GM20431 (cell line): Measurements from ENCODE around the gene ARL10.

Source experiments
- in situ Hi-C: fragments of 300-500 bp; cut with MseI, MboI; formaldehyde crosslinking; loops from one replicate; pipeline ENCODE4 v1.15.0; 2020; ENCODE audit warnings: low sequenced_read_pairs; ENCODE audit not compliant: unreplicated experiment

Gene ARL10

GRCh38 chr5:176365351-176366231, at the start of gene ARL10:
TSS of gene ARL10 (plus strand) at chr5:176365487. CDS start at chr5:176365564, 77 bp downstream.
- in situ Hi-C loops: no loop called here

GRCh38 chr5:176317534-176318374, 47.5 kb upstream of the ARL10 start:
- in situ Hi-C loops: no loop called here

DNA sequence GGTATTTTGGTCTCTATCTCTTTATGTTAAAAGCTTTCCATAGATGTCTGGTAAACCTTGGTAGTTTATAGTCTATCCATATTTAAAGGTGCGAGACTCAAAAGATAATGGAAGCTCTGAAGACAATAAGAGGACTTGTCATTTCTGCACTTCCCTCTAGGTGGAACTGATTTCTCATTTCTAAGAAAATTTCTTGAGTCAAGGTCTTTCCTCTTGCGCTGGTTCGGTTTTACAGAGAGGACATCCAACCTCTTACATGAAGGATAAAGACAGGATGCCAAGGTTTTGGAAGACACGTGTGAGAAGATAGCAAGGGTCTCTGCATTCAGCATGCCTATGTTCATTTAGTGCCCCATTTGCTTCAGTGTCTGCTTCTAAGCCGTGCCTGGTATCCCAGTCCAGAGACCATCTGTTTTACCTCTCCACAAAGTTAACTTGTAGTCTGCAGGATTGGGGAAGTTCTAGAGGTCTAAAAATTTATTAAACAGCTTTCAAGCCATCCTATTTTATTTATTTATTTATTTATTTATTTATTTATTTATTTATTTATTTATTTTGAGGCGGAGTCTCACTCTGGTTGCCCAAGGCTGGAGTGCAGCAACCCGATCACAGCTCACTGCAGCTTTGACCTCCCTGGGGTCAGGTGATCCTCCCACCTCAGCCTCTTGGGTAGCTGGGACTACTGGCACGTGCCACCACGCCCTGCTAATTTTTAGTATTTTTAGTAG, 45.3 kb upstream of the ARL10 start:
- in situ Hi-C loops: no loop called here

GRCh38 chr5:176320577-176320976, 44.7 kb upstream of the ARL10 start:
- in situ Hi-C loops: no loop called here

DNA sequence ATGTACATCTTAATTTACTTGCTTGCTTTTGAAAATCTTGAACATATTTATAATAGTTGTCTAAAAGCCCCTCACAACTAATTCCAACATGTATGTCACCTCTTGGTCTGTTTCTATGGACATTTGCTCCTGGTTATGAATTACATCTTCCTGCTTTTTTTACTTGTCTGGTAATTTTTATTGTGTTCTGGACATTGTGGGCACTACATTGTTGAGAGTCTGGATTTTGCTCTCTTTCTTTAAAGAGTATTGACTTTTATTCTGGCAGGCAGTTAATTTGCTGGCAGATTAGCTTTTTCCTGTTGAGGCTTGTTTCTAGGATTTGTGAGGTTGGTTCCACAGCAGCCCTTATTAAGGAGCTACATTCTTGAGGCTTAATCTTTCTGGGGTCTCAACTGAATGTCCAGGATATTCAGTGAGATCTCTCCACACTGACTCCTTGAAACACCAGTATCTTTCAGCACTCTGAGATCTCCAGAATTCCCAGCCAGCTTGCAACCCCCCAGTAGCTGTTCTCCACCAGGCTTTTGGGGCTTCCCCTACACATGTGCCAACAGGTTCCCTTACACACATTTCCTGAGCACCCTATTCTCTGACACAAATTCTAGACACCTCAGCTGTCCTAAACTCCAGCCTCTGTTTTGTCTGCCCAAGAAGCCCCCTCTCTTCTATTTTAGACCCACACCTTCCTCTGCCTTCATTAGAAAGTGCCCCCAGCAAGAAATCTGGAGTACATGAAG, 31.1 kb upstream of the ARL10 start:
- in situ Hi-C loops: no loop called here

DNA sequence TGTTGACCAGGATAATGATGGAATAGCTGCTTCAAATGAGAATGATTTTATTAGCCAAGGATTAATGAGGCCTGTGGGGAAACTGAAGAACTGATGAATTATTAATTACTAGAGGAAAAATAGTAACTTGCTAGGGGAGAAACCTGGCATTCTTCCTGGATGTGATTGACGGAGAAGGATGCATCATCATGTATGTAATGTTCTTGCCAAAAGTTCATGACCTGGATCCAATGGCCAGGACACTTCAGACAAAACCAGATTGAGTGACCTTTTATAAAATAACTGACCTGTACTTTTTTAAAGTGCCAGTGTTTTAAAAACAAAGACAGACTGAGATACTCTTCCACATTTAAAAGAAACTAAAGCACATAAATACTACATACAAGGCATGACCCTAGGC, 27.4 kb upstream of the ARL10 start:
- in situ Hi-C loops: no loop called here

- in situ Hi-C loops: no loop called here
Observed at GRCh38 chr5:176339304-176339703, 26.0 kb upstream of the ARL10 start.

- in situ Hi-C loops: no loop called here
Observed at GRCh38 chr5:176341325-176342157, 23.7 kb upstream of the ARL10 start.

- in situ Hi-C loops: no loop called here
Observed at GRCh38 chr5:176342158-176342483, 23.2 kb upstream of the ARL10 start.

GRCh38 chr5:176342766-176343458, 22.4 kb upstream of the ARL10 start:
- in situ Hi-C loops: no loop called here

GRCh38 chr5:176350416-176350815, 14.9 kb upstream of the ARL10 start:
- in situ Hi-C loops: no loop called here

DNA sequence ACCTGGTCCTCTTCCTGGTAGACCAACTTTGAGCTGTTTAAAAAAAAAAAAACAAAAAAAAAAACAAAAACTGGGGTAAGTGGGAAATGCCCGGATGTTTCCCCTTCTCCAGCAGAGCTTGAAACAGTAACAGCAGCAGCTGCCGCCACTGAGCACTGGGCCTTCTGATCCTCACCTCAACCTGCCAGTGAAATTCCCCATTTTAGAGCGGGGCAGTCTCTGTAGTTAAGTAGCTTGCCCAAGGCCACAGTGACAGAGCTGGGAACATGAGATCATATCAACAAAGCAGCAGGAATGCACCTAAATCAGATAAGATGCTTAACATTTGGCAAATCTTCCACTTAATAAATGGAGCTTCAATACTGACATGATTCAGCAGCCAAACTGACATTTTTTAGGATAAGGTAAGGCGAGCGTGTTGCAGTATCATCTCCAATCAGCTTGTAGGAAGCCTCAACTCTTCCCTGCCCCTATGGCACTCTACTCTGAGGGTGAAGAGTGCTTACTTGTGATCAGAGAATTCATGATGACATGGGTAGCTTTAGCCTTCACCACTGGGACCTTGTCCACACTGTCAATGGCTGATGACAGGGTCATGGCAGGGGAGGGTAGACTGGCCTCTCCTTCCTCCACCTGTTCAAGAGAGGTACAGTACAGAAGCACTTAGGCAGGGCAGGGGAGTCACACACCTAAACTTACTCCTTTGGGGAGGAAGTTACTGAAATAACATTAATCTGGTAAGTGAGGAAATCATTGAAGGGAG, 13.0 kb upstream of the ARL10 start:
- in situ Hi-C loops: no loop called here

- in situ Hi-C loops: no loop called here
Observed at GRCh38 chr5:176353533-176353932, 11.8 kb upstream of the ARL10 start.

GRCh38 chr5:176355400-176356178, 9.7 kb upstream of the ARL10 start:
- in situ Hi-C loops: no loop called here

DNA sequence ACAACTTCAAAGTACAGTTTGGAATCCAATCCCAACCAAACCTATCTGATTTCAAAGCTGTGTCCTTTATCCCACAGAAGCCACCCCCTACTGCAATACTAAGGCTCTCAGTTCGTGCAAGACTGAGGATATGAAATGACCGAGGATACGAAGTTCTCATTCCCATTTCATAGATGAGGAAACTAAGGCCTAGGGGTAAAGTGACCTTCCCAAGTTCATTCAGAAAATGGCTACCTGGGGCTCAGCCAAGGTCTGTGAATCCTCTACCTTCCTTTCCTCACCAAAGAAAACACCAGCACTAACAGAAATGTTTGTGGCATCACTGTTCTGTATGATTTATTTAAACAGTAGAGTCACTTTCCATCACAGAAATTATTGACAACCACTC, 9.1 kb upstream of the ARL10 start:
- in situ Hi-C loops: no loop called here

DNA sequence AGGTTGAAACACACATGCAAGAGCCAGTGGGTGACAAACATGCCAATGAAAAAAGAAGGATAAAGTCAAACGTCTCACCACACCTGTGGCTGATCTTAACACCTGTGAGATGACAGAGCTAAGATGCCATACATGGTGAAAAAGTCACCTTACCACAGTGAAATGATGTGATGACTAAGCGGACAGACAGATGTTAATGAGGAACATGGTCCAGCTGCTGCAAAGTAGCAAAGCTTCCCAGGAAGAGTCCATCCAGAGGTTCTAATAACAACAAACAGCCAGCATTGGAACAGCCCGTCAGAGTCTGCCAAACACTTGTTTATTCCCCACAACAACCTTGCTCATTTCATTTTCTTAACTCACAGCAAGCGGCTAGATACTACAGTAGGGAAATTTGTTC, 5.6 kb upstream of the ARL10 start:
- in situ Hi-C loops: no loop called here

DNA sequence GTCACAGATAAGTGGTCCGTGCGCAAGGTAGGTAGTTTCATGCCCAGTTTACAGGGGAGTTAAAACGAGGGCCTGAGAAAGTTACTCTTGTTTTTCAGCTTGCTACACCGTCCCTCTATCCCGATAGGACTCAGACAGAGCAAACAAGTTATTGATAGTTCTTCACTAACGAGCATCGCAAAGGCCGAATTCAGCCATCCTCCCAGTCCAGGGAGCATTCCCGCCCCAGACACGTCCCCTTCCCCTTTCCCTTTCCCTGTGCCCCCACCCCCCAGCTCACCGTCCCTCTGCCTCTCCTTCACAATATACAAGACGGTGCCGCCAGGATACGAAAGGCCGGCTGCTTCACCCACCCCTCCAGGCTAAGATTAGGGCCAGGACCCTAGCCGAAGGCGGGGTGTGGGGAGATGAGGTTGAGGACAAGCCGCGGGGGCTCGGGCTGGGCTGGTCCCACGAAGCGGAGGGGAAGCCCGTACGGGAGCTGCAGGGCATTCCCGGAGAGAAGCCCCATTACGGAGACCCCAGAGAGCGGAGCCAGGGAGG, 4.3 kb upstream of the ARL10 start:
- in situ Hi-C loops: no loop called here
